Kidney (tissue), 22 donors: ENCODE results near the gene CRYGS. TPM values are rescaled to one million over a fixed set of nuclear protein-coding genes. Genes with fewer than 3 reads are reported as not detected.

ENCODE experiments used
- DNase-seq, 5 donors: peaks; one replicate each; pipeline ENCODE4 v3.0.0-alpha.2; 2013 to 2020
- FAIRE-seq: peaks from 2 replicates; lab custom pipeline; 2012; peaks lifted over from hg19 to GRCh38; lab: Jason Lieb, UNC
- H3K27ac ChIP-seq, 2 donors: one replicate each; pipeline ENCODE4 v1.7.0; 2013; ENCODE audit warnings: low read depth in 2 of 2, low read length in 2 of 2, inconsistent platforms in 1 of 2
- H3K27me3 ChIP-seq: one replicate; pipeline ENCODE4 v1.7.1; 2013; ENCODE audit warnings: low read length, inconsistent platforms; ENCODE audit not compliant: control insufficient read depth, insufficient read depth
- H3K36me3 ChIP-seq, 3 donors: one replicate each; pipeline versions ENCODE4 v1.7.0 to v1.7.1; 2013; ENCODE audit warnings: low read length in 3 of 3, control low read depth in 1 of 3, inconsistent platforms in 1 of 3; ENCODE audit not compliant: insufficient read depth in 3 of 3, control insufficient read depth in 2 of 3
- H3K4me1 ChIP-seq, 3 donors: one replicate each; pipeline versions ENCODE4 v1.7.0 to v1.7.1; 2013; ENCODE audit warnings: low read length in 3 of 3, inconsistent platforms in 1 of 3, low read depth in 1 of 3; ENCODE audit not compliant: control insufficient read depth in 2 of 3, insufficient read depth in 2 of 3
- H3K4me3 ChIP-seq, 3 donors: one replicate each; pipeline versions ENCODE4 v1.7.0 to v1.8.1; 2013; ENCODE audit warnings: low read length in 3 of 3, control low read depth in 1 of 3, inconsistent platforms in 1 of 3
- H3K9ac ChIP-seq, 3 donors: one replicate each; pipeline versions ENCODE4 v1.7.0 to v1.7.1; 2013; ENCODE audit warnings: low read length in 3 of 3, control low read depth in 1 of 3, inconsistent platforms in 1 of 3
- H3K9me3 ChIP-seq, 3 donors: one replicate each; pipeline versions ENCODE4 v1.7.0 to v1.7.1; 2013; ENCODE audit warnings: low read length in 3 of 3, control low read depth in 1 of 3, inconsistent platforms in 1 of 3; ENCODE audit not compliant: control insufficient read depth in 2 of 3, insufficient read depth in 1 of 3
- intact Hi-C: fragments of 100-400 bp; cut with DNase I; formaldehyde crosslinking; loops from one replicate; pipeline ENCODE4 v1.11.1; 2022
- long read RNA-seq, 10 donors: library from polyadenylated mRNA in 1 of 10; unstranded in 1 of 10; transcript quantifications; one replicate each; pipeline ENCODE4 v2.0.0 and lab custom pipeline, GENCODE V29; 2021 to 2026
- polyA plus RNA-seq: library from polyadenylated mRNA; stranded (reverse); fragments of 350-450 nt; fragmentation: Illumina TruSeq; extraction: RNeasy Lipid Tissue Mini Kit (QIAGEN cat#74804); gene quantifications from one replicate; pipeline ENCODE4 v1.2.3, GENCODE V29; 2014; ENCODE audit warnings: low read depth, low replicate concordance; ENCODE audit not compliant: insufficient read depth
- total RNA-seq: library from RNA; stranded (reverse); fragmentation: NEBNext Ultra II Directional; extraction: Animal tissue kit (Norgen Biotek cat#: 25700); gene quantifications from one replicate; pipeline ENCODE4 v1.2.1, GENCODE V29; 2021
- TF ChIP-seq, protein P1 (sequence below): IDR thresholded peaks from 3 replicates; pipeline ENCODE4 v1.5.1; 2012; ENCODE audit warnings: mild to moderate bottlenecking, moderate library complexity, borderline replicate concordance; ENCODE audit not compliant: insufficient read depth; ENCODE audit errors: extremely low read depth
- donor health status: control.
- donor health status: control.
- donor health status: control.
- donor health status: control.
- donor health status: control.
- donor health status: DM: yes; HTN: yes; CAD: no.
- donor health status: Normal renal cell carcinoma (clear cell type).

The CRYGS gene
- total RNA-seq (2.9 TPM), polyA plus RNA-seq (3.7 TPM)
- long read RNA-seq, donor 1, partial matches to known transcripts, result 0 of 2 reads
- long read RNA-seq, donor 1, other reads (novel, unspliced or antisense), result 0 of 2 reads
- long read RNA-seq, donor 2, partial matches to known transcripts, result 0 of 3 reads
- long read RNA-seq, donor 2, other reads (novel, unspliced or antisense), result 0 of 3 reads
- long read RNA-seq, donor 3, partial matches to known transcripts, result 0 of 1 reads
- long read RNA-seq, donor 3, other reads (novel, unspliced or antisense), result 0 of 1 reads
- long read RNA-seq, donor 4, result 0 reads
- long read RNA-seq, donor 5, result 0 reads
- long read RNA-seq, donor 6, result 0 reads
- long read RNA-seq, donor 7, partial matches to known transcripts, result 0 of 1 reads
- long read RNA-seq, donor 7, other reads (novel, unspliced or antisense), result 0 of 1 reads
- long read RNA-seq, donor 8, result 0 reads
- long read RNA-seq, donor 9, result 0 reads
- long read RNA-seq, donor 10, partial matches to known transcripts, result 0 of 3 reads
- long read RNA-seq, donor 10, other reads (novel, unspliced or antisense), result 0 of 3 reads

DNA sequence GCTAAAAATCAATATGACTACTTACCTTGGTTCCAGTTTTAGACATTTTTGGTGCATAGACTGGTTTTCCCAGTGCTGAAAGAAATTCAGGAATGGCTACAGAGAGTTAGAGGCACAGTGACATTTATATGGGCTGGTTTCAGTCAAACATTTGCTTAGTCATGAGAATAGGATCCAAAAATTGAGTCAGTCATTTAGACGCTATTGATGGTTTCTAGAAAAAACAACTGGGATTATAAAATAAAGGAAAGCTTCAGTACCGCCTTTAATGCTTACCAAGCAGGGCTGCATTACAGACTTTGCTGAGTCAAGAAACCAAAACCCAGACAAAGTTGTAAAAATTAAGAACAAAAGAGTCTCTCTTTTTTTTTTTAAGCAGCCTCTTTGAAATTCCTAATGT is at the start of gene CRYGS:
CRYGS (minus strand) TSS at position 100 of the 400 bp plus-strand sequence; CDS start at position 46, 54 bp downstream.
- peaks cover 0 to 2% (median 0%) of the 10 kb centered on the region in 3 donors for H3K4me1 ChIP-seq
- no peaks in the 10 kb centered on the region for H3K27me3 ChIP-seq
- intact Hi-C loops, result loop anchor here (5.0 kb wide), 1 partner anchor 562 kb away; no protein-coding TSS in a partner anchor
- FAIRE-seq, result no peak
- DNase-seq, result no peak
- H3K36me3 ChIP-seq, result peaks cover 0 to 5% (median 0%) of the 10 kb centered on the region in 3 donors
- no peaks in the 10 kb centered on the region for H3K9me3 ChIP-seq
- TF ChIP-seq, protein P1, sequence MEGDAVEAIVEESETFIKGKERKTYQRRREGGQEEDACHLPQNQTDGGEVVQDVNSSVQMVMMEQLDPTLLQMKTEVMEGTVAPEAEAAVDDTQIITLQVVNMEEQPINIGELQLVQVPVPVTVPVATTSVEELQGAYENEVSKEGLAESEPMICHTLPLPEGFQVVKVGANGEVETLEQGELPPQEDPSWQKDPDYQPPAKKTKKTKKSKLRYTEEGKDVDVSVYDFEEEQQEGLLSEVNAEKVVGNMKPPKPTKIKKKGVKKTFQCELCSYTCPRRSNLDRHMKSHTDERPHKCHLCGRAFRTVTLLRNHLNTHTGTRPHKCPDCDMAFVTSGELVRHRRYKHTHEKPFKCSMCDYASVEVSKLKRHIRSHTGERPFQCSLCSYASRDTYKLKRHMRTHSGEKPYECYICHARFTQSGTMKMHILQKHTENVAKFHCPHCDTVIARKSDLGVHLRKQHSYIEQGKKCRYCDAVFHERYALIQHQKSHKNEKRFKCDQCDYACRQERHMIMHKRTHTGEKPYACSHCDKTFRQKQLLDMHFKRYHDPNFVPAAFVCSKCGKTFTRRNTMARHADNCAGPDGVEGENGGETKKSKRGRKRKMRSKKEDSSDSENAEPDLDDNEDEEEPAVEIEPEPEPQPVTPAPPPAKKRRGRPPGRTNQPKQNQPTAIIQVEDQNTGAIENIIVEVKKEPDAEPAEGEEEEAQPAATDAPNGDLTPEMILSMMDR, result no peak
- no peak within 1 kb of the TSS for H3K9ac ChIP-seq
- H3K27ac ChIP-seq, result no peak within 1 kb of the TSS
- no peak within 1 kb of the TSS for H3K4me3 ChIP-seq

DNA sequence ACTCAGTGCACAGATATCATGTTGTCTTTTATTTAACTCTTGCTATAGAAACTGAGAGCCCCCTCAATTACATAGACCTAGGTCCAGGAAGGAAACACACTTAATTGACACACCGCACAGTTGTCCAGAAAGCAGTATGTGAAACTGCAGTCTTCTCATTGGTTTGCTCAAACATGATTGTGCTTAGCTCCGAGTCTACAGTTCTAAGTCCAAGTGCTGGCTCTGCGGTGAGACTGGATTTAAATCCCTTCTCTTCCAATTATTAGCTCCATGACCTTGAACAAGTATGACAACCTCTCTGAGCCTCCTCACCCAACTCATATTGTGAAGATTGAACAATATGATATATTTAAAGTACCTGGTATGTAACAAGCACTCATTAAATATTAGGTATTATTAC is 49.7 kb upstream of the CRYGS start:
- no peak overlapping the region for H3K27ac ChIP-seq
- no peak overlapping the region for H3K9ac ChIP-seq
- no peaks in the 10 kb centered on the region for H3K36me3 ChIP-seq
- H3K4me1 ChIP-seq, result peaks cover 0 to 16% (median 0%) of the 10 kb centered on the region in 3 donors
- DNase-seq (no peak), FAIRE-seq (no peak)
- no peaks in the 10 kb centered on the region for H3K9me3 ChIP-seq
- TF ChIP-seq, protein P1, result no peak
- H3K27me3 ChIP-seq, result no peaks in the 10 kb centered on the region
- intact Hi-C loops, result no loop called here
- no peak overlapping the region for H3K4me3 ChIP-seq

DNA sequence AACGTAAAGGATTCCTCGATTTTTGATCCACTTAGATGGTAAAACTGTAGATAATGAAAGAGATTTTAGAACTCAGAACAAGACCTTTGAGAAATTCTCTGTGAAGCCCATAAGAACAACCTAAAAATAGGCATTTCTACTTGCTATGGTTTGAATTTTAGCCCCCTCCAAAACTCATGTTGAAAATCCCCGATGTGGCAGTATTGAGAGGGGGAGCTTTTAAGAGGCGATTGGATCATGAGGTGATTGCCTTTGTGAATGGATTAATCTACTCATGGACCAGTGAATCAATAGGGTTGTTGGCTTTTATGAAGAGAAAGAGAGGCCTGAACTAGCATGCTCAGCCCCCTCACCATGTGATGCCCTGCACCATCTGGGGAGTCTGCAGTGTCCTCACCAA is 48.5 kb upstream of the CRYGS start:
- Histone ChIP-seq H3K27ac (no peak overlapping the region), H3K9ac (no peak overlapping the region), H3K4me1 (peaks cover 0 to 9% (median 0%) of the 10 kb centered on the region in 3 donors), H3K9me3 (no peaks in the 10 kb centered on the region), H3K27me3 (no peaks in the 10 kb centered on the region), H3K36me3 (no peaks in the 10 kb centered on the region), H3K4me3 (no peak overlapping the region)
- DNase-seq (no peak), FAIRE-seq (no peak)
- TF ChIP-seq, protein P1, result no peak
- intact Hi-C loops, result no loop called here
